NCI-H526 (cell line): ENCODE data around the gene SRSF1.

ENCODE experiments used
- DNase-seq, 2 experiments: peaks; one replicate each; lab custom pipeline; 2025; lab: John Stamatoyannopoulos, UW

Gene SRSF1

GRCh38 chr17:58010067-58010799, 3.2 kb upstream of the SRSF1 start:
- DNase-seq = no peak

GRCh38 chr17:58007781-58008706, 998 bp upstream of the SRSF1 start:
- no peak for DNase-seq

GRCh38 chr17:58006560-58006923, 504 bp downstream of the SRSF1 start:
- peak; percentile 68 to 89 for DNase-seq

GRCh38 chr17:58005728-58006559, 1.1 kb downstream of the SRSF1 start:
- no peak for DNase-seq

- DNase-seq = no peak
Observed at GRCh38 chr17:58005031-58005727, 1.9 kb downstream of the SRSF1 start.

GRCh38 chr17:58004060-58004459, 3.0 kb downstream of the SRSF1 start:
- DNase-seq = no peak

GRCh38 chr17:58002973-58003372, 4.1 kb downstream of the SRSF1 start:
- DNase-seq = no peak

- no peak for DNase-seq
Observed at GRCh38 chr17:58002154-58002948, 4.7 kb downstream of the SRSF1 start.

- no peak for DNase-seq
Observed at GRCh38 chr17:58001461-58002124, 5.5 kb downstream of the SRSF1 start.

GRCh38 chr17:57999496-58000017, 7.5 kb downstream of the SRSF1 start:
- peak; percentile 54 to 84 for DNase-seq

- DNase-seq = no peak
Observed at GRCh38 chr17:57999010-57999495, 8.0 kb downstream of the SRSF1 start.

- DNase-seq = no peak
Observed at GRCh38 chr17:57997085-57997809, 9.8 kb downstream of the SRSF1 start.

GRCh38 chr17:57995076-57995956, 11.7 kb downstream of the SRSF1 start:
- peak; percentile 76 to 85 for DNase-seq

- DNase-seq = no peak
Observed at GRCh38 chr17:57994436-57994835, 12.6 kb downstream of the SRSF1 start.

- DNase-seq = no peak
Observed at GRCh38 chr17:57993471-57994365, 13.3 kb downstream of the SRSF1 start.

GRCh38 chr17:57991537-57991936, 15.5 kb downstream of the SRSF1 start:
- DNase-seq = no peak

- DNase-seq = no peak
Observed at GRCh38 chr17:57990037-57990436, 17.0 kb downstream of the SRSF1 start.
